HCEC 1CT (cell line): Measurements from ENCODE around the gene GCNA.
A peak's percentile ranks its signal among the peaks of the same experiment; 100 is the strongest.

Experiments used
- DNase-seq: peaks from one replicate; pipeline ENCODE4 v3.0.0-alpha.2; 2017

The GCNA gene, protein sequence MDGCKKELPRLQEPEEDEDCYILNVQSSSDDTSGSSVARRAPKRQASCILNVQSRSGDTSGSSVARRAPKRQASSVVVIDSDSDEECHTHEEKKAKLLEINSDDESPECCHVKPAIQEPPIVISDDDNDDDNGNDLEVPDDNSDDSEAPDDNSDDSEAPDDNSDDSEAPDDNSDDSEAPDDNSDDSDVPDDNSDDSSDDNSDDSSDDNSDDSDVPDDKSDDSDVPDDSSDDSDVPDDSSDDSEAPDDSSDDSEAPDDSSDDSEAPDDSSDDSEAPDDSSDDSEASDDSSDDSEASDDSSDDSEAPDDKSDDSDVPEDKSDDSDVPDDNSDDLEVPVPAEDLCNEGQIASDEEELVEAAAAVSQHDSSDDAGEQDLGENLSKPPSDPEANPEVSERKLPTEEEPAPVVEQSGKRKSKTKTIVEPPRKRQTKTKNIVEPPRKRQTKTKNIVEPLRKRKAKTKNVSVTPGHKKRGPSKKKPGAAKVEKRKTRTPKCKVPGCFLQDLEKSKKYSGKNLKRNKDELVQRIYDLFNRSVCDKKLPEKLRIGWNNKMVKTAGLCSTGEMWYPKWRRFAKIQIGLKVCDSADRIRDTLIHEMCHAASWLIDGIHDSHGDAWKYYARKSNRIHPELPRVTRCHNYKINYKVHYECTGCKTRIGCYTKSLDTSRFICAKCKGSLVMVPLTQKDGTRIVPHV

DNA sequence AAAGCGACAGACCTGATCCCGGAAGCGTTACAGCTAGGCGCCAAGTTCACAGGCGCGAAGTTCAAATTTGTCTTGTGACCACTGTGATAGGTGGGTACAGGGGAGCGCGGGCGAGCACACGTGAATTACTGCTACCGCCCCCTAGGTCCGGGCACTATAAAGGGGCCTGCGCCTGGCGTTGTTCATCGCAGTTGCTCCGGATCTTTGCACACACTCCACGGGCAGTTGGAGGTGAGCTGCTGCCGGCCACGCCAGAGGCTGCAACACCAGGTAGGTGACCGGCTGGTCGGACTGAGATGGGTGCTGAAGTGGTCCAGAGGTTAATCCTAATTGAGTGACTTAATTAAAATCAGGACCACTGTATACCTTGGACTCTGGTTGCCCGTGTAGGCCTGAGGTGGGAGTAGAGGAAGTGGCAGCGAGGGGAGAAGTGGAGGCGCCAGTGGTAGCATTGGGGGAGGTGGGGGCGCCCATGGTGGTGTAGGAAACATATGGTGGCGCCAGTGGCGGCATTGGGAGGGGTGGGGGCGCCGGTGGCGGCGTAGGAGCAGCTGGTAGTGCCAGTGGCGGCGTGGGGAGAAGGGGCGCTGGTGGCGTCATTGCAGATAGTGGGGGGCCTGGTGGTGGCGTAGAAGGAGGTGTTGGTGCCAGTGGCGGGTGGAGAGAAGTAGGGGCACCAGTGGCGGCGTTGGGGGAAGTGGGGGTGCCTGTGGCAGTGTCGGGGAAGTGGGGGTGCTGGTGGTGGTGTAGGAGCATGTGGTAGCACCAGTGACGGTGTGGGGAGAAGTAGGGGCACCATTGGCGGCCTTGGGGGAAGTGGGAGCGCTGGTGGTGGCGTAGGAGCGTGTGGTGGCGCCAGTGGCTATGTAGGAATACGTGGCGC lies at the start of gene GCNA:
GCNA (plus strand) TSS at position 185 of the 883 bp plus-strand sequence. CDS start 2,385 bp downstream, outside the sequence.
- no peak for DNase-seq

DNA sequence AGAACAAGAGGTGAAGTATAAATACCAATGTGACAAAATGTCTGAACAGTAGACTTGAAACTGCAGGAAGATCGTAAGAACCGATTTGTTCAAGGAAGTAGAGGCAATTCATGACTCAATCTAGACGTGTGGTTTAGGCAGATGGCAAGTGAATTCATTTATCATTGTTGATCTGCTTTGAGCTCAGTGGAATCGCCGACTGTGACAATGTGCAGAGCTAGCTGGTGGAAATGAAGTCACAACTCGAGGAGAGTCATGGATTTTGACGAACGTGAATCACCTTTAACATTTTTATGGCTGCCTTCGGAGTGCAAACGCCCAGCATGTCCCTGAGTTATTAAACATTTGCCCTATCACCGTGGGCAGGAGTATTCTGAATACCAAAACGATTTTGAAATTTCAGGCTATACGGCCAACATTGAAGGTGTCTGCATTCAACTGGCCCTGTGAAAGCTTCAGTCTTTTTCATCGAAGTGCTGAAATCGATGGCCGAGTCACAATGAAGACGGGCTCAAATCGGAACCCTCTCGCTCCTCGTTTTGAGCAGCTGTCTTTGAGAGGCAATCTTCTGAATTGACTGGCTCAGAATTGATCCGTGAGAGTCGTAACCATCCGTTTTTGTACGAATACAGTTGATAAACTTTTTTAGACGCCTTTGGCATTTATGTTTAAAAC lies 46.0 kb upstream of the GCNA start:
- peak; percentile 43 for DNase-seq

DNA sequence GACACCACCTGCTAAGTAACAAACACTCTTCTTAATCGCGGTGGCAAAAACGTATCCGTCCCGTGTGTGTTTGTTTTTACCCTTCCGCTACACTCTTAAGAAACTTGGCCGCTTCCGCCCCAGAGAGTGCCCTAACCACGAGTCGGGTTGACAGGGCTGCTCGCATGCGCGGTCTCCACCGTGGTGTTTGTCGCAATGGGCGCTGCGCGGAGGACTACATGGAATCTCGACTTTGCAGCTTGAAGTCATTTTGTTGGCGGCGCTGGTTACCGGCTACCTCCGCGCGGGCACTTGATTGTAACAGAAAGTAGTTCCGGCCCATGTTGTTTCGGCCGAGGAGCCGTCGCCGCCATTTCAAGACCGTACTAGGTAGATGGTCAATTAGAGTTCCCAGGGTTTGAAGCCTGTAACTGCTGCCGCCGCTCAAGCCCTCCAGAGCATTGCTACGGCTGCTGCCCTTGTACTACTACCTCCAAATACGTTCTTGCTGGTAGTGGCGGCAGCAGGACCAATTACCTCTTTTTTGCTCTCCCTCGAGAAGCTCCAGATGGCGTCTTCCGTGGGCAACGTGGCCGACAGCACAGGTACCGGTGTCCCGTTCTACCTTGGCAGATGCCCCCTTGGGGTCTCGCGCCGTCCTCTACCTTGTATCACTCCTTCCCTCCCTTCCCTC lies 45.3 kb upstream of the GCNA start, which contains the start of gene OGT:
OGT (plus strand) TSS at position 352 of the 673 bp plus-strand sequence; CDS start at position 548, 196 bp downstream.
- DNase-seq: peak; percentile 94

DNA sequence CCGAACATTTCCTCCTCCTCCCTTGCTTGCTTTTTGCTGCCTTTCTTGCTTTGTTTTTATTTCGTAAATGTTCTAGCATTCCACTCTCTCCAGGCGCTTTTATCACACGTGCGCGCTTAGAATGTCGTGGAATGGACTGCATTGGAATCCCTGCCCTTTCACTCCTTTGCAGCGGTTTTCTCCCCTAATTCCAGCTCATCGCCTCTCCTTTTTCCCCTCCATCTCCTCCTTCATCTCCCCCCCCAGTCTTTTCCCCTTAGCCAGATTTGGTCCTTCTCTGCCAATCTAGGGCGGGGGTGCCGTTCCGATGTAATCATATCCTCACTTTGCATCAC lies 44.8 kb upstream of the GCNA start:
- no peak for DNase-seq

DNA sequence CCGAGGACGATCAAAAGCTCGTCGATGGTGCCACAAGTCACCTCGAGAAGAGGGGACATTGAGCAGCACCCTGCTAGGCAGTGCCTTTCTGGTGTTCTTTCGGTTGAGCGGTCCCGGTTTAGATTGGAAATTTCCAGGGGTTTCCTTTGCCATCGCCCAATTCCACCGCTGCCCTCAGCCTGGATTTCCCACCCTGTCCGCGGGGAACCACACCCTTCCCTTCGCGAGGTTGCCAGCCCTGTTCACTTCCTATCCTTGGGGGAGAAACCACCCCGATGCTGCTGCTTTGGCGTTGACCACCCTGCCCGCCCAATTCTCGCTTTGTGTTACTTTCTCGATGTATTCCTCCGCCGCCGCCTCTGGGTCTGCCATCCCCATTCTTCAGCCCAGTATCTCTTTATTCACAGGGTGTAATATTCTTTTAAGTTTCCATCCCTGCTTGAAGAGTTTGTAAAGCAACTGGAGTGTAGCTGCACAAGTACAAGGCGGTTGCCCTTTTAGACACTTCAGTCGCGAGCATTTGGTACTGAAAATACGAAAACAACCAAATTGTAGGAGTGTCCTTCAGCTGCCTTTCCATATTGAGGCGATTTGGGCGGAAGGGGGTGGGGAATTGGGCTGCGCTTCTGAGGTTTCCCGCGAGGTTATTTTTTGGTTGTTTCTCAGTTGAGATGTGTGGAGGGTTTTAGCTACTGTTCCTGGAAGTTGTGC lies 44.2 kb upstream of the GCNA start:
- peak; percentile 44 for DNase-seq

DNA sequence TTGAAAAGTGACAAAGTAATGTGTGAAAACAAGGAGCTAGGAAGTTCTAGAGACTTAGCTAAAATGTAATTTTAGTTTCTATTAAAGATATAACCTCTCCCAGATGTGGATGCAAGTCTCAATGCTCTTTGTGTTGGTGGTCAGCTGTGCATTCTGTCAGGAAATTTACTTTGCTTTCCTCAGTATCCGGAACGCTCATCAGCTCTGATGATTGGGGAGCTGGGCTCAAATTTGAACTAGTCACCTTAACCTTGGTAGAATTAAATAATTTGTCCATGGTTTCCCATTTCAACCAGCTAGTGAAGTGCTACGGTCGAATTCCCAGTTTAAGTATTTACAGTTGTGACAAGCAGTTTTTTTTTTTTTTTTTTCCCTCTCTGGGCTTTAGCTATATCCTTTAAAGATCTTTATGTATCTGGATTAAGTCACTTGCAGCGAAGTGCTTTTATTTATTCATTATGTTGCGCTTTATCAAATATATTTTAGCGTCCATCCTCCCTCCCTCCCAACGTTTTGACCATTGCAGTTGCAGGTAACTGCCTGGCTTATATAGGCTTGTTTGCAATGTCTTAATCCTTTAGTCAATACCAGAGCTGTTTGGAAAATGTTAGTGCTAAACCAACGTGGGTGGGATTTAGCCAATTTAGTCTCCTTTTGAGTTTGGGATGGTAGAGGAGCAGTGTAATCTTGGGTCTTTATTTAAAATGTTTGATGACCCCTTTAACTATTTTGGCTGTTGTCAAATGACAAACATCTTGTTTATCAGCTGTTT lies 43.3 kb upstream of the GCNA start:
- DNase-seq: no peak

DNA sequence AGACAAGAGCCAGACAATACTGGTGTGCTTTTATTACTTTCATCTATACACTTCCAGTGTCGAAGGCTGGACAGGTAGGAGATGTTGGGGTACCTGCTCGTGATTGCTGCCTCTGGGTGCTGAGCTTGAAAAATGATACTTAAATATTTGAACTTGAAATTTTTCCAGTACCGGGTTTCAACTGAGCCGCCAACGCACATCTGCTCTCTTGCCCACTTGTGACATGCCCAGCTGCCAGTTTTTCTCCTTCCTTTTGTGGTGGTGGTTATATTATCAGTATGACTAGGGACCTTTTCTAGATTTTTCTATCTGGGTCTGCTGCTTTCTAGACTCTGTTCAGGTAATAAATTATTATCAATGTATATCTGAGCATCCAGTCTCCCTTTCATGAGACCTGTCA lies 42.0 kb upstream of the GCNA start:
- DNase-seq: no peak

DNA sequence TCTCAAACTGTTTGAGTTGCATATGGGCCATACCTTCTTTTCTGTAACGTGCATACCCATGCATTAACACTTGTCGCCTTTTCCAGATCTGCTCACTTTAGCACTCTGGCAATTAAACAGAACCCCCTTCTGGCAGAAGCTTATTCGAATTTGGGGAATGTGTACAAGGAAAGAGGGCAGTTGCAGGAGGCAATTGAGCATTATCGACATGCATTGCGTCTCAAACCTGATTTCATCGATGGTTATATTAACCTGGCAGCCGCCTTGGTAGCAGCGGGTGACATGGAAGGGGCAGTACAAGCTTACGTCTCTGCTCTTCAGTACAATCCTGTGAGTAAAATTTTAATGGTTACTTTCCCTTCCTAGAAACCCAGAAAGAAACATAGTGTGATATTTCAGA lies 40.5 kb upstream of the GCNA start:
- no peak for DNase-seq

DNA sequence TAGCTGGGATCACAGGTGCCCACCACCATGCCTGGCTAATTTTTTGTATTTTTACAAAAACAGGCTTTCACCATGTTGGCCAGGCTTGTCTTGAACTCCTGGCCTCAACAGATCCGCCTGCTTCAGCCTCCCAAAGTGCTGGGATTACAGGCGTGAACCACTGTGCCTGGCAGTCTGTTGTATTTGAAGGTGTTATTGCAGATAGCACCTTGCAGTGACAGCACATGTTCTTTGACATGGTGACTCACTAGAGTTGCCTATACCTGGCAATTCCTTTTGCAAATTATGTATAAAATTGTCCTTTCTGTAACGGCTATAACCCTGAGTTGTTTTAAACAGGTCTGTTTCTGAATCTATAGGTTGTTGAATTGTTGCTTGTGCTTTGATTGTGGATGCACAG lies 37.4 kb upstream of the GCNA start:
- no peak for DNase-seq

DNA sequence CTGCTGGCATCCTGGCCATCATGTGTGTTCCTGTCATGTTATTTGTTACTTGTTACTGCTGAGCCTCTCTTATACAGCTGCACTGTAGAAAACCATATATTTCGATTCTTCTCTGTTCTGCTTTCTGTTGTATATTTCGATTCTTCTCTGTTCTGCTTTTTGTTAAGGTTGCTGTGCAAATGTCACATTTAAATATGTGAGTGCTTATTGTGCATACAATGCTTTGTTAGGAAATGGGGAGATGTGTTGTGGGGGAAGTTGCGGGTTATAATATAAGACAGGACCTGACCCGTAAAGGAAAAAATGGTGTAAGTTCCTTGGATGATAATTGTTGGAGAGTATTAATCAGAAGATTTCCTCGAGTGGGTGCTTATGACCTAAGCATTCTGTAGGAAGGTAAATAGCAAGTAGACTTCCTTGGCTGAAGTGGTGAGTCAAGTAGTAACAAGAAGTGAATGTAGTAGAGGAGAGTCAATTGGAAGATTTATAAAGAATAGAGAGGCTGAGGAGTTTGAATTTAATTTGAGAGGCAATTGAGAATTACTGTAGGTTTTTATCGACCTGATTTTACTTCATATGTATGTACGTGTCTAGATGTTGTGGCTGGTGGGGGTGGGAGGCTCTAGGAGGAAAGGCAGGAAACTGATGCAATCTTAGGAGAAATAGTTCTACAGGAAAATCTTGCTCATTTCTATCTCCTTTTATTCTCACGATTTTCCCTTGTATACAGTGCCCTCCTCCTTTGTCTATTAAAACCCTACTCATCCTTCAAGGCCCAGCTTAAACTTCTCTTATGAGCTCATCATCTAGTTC lies 36.8 kb upstream of the GCNA start:
- DNase-seq: peak; percentile 67

DNA sequence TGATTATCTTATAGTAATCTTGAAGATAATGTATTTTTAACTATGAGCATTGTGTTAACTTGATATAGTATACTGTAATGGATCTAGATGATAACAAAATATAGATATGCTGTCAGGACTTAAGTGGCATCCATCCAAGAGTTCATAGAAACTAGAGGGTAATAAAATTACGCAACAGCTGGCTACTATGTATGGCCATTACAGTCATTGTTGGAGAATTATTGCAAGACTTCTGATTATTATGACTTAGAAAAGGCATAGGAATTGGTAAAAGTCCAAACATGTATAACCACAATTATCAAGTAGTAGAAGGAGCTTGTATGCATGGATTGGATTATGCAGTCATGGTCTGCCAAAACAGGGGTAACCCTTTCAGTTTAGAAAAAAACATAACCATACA lies 35.8 kb upstream of the GCNA start:
- peak; percentile 72 for DNase-seq

DNA sequence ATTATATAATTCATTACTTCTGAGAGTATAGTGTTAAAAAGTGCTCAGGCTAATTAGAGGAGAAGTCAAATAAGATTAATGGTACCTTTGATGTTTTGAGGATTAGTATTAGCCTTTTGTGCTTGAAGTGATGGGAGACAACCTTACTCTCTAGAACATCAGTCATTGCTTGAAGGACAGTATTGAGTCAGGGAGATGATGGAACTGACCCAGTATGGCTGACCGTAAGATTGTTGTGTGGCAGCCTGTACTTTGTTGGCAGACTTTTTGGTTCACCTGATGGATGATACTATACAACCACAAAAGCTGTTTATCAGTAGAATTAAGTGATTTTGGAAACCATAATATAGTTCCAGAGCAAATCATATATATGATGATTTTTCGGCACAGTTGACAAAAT lies 35.4 kb upstream of the GCNA start:
- DNase-seq: no peak

DNA sequence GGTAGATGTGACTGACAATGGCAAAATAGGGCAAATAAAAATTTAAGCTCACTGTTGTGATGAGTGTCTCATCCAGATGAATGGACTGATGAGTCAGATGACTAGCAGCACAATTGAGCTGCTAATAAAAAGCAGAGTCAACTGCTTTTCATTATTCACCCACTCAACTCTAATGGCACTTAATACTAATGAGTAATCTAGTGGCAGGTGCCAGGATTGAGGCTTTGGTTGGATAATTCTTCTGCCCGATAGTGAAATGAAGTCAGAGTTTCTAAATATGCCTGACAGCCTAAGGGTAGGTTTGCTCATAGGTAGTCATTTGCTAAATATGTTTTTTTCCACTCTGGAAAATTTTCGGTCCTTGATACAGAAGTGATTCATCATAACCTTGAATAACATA lies 34.9 kb upstream of the GCNA start:
- DNase-seq: peak; percentile 75

DNA sequence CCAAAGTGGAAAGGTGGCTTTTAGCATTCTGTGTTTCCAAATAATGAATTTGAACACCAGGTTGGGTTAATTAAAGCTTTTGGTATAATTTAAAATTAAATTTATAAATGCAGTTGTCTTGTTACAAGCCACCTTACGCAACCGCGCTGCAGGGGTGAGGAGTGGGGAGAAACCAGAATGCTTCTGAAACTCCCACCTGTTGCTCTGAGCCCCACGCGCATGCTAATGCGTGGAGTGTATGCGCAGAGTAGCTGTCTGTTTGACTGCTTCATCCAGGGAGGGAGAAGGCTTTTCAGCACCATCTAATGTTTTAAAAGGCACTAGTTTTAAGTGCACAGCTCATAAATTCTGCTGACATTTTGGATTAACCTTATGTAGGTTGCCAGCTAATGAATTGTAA lies 32.9 kb upstream of the GCNA start:
- no peak for DNase-seq

DNA sequence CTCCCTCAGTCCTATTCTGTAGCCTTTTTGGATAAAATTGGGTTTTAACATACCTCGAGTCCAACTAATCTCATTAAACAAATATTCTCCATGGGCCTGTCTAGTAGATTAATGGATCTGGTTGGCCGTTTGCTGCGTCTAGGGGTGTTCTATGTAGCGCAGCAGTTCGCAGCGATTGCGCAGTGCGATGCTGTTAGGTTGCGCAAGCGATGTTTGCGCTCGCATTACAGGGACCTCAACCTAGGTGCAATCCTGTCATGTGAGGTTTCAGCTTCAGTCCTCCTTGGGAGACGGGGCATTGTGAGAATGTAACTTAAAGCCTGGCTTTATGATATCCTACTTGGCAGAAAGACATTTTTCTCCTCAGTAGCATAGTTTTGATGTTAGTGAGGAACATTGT lies 31.4 kb upstream of the GCNA start:
- no peak for DNase-seq

DNA sequence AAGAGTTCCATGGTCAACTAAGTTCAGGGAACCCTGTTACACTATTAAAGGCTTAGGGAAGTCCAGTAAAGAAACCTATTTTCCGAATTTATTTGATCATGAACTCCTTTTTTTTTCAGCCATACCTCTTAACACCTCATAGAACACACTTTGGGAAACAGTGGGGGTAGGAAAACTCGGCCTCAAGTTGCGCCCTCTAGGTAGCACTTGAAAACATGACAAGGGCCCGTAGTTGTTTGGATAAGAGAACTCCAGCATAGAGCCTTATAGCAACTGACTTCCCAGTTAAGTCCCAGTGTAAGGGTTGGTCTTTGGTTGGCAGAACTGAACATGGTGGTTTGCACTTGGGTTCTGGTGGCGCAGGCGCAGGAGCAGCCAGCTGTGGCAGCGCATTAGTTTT lies 30.9 kb upstream of the GCNA start:
- no peak for DNase-seq

DNA sequence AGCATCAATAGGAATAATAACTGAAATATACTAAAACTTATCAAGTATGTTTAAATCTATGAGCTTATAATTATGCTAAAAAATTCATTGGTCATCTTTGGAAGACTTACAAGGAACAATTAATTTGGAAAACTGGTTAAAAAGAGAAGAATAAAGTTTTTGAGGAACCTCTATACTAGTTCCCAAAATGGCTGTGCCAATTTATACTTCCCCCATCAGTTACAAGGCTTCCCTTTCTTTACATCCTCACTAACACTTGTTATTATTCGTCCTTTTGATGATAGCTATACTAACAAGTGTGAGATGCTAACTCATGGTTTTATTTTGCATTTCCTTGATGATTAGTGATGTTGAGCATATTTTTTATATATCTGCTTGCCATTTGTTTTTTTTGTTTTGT lies 28.3 kb upstream of the GCNA start:
- no peak for DNase-seq

DNA sequence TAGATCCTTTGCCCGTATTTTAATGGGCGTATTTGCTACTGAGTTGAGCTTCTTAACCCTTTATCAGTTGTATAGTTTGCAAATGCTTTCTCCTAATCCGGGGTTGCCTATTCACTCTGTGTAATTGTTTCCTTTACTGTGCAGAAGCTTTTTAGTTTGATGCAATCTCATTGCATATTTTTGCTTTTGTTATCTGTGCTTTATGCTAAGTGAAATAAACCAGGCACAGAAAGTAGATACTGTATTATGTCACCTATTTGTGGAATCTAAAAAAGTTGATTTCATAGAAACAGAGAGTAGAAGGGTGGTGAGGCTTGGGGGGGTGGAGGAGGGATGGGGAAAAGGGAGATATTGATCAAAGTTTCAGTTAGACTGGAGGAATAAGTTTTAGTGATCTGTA lies 27.7 kb upstream of the GCNA start:
- DNase-seq: no peak

DNA sequence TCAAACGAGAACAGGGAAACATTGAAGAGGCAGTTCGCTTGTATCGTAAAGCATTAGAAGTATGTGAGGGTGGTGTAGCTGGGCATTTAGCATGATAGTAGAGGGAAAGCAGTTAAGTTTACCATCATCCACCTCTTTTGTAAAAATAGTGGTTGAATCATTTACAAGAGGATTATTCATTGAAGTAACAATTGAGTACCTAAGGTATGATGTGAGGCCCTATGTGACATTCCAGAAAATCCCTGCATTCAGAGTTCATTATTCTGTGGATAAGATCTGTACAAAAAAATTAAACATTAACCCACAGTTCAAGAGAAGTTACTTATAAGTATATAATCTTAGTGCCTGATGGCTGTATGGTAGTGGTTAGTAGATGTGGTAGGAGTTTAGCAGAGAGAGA lies 22.2 kb upstream of the GCNA start:
- no peak for DNase-seq

DNA sequence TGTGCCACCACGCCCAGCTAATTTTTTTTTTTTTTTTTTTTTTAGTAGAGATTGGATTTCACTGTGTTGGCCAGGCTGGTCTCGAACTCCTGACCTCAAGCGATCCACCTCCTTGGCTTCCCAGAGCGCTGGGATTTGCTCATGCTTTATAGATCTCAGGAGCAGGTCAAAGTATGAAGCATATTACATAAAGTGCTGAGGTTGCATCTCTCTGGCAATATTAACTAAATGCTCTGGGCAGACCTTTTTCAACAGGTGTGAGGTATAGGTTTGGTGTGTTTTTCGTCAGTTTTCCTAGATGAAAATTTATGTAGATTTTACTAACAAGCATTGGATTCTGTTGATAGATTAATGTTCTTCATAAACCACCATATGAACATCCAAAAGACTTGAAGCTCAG lies 19.3 kb upstream of the GCNA start:
- DNase-seq: no peak
